Upper lobe of left lung (tissue), 6 donors: ENCODE measurements around the gene MAGI3. TPM values are rescaled to one million over a fixed set of nuclear protein-coding genes. Genes with fewer than 3 reads are reported as not detected.
A peak's percentile ranks its signal among the peaks of the same experiment; 100 is the strongest.
"Not testable (repeated sequence)": the region's sequence is repeated elsewhere in the genome, so short reads cannot be mapped to it uniquely, and the experiment has no call there.

ENCODE experiments used
- ATAC-seq, 2 donors: fragments of 200-7000 bp; cut with Tn5 transposase; one replicate each; pipeline ENCODE4 v1.9.1; 2022; ENCODE audit warnings: mild to moderate bottlenecking in 2 of 2, moderate library complexity in 2 of 2; ENCODE audit not compliant: low FRiP score in 2 of 2
- DNase-seq, 2 donors: peaks; one replicate each; pipeline ENCODE4 v3.0.0-alpha.2; 2019 to 2020
- H3K27ac ChIP-seq, 4 donors: fragments of 200-600 bp; sonication (generic); one replicate each; pipeline ENCODE4 v1.5.1; 2016 to 2019
- H3K27me3 ChIP-seq, 4 donors: fragments of 200-600 bp; sonication (generic); one replicate each; pipeline ENCODE4 v1.5.1; 2017 to 2019
- H3K36me3 ChIP-seq, 4 donors: fragments of 200-600 bp; sonication (generic); one replicate each; pipeline ENCODE4 v1.5.1; 2016 to 2019
- H3K4me1 ChIP-seq, 4 donors: fragments of 200-600 bp; sonication (generic); one replicate each; pipeline ENCODE4 v1.5.1; 2018 to 2019
- H3K4me3 ChIP-seq, 4 donors: fragments of 200-600 bp; sonication (generic); one replicate each; pipeline ENCODE4 v1.5.1; 2017 to 2019; ENCODE audit warnings: mild to moderate bottlenecking in 2 of 4, moderate library complexity in 1 of 4
- H3K9me3 ChIP-seq, 4 donors: fragments of 200-600 bp; sonication (generic); one replicate each; pipeline ENCODE4 v1.5.1; 2018 to 2019
- EP300 ChIP-seq, 4 donors: sonication (generic); formaldehyde crosslinking; IDR thresholded peaks; one replicate each; pipeline ENCODE4 v1.5.1; 2017; ENCODE audit warnings: antibody characterized with exemption in 4 of 4, control low read depth in 2 of 4
- POLR2A ChIP-seq, 4 donors: fragments of 450-650 bp; IDR thresholded peaks; one replicate each; pipeline ENCODE4 v1.5.1; 2016 to 2017; ENCODE audit warnings: antibody characterized with exemption in 4 of 4, mild to moderate bottlenecking in 2 of 4
- POLR2AphosphoS5 ChIP-seq, 2 donors: sonication (generic); formaldehyde crosslinking; IDR thresholded peaks; one replicate each; pipeline ENCODE4 v1.5.1; 2017; ENCODE audit warnings: antibody characterized with exemption in 2 of 2
- WGBS, 2 donors: methylation state at CpG; one replicate each; pipeline ENCODE4 v1.1.5; 2017 to 2018; 5-methylcytosine and 5-hydroxymethylcytosine counted together
- total RNA-seq, 6 donors: library from RNA; depleted of rRNA in 4 of 6; stranded (reverse); fragments of >200 nt in 4 of 6; gene quantifications; one replicate each; pipeline versions ENCODE4 v1.1.0 to v1.2.1, GENCODE V29; 2016 to 2021
- TF ChIP-seq, protein P1 (sequence below), 6 experiments: fragments of 450-650 bp in 4 of 6; fragments of 200-600 bp in 2 of 6; sonication (generic) in 2 of 6; IDR thresholded peaks; one replicate each; pipeline ENCODE4 v1.5.1; 2016 to 2019; ENCODE audit warnings: antibody characterized with exemption in 6 of 6
- donor health status: DM: no; HTN: no; CAD: no; lungs with moderate emphysema.
- donor health status: DM: no; HTN: yes; CAD: no; lungs with severe emphysema.

Gene MAGI3
- total RNA-seq, 6 donors from 2014 or later: 43.3 to 181 (median 89.8) TPM

DNA sequence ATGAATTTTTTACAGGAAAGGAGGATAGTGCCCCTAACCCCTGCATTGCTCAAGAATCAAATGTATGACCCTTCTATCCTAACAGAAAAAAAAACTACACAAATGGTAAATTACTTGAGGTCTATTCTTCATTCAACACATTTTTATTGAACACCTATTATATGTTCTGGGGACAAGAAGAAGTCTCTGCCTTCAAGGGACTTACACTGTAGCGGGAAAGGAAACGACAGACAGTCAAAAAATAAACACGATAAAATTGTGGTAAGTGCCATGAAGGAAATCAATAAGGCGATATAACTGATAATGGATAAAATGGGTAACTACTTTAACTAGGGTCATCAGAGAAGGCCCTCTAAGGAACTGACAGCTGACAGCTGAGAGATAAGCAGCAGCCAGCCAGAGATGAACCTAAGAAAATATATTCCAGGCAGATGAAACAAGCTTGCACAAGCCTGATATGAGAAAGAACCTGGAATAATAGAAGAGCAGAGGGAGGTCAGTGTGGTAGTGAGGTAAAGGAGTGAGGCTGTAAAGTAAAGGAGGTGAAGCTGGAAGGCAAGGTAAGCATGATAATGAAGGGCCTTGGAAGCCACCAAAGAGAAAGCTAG is 302.6 kb downstream of the MAGI3 start:
- Histone ChIP-seq H3K9me3 (peaks cover 3 to 23% (median 14%) of the 10 kb centered on the region in 4 donors), H3K27me3 (no peaks in the 10 kb centered on the region), H3K4me3 (no peak overlapping the region), H3K27ac (no peak overlapping the region), H3K36me3 (peaks cover 0 to 18% (median 1%) of the 10 kb centered on the region in 4 donors), H3K4me1 (no peaks in the 10 kb centered on the region)
- 92 to 97% methylated on average over 4 of the region's 4 CpGs for WGBS, 2 donors
- no peak for ATAC-seq
- DNase-seq: no peak
- TF ChIP-seq POLR2A (IDR thresholded peaks at IDR 0.05) (no peak), EP300 (IDR thresholded peaks at IDR 0.05) (no peak), POLR2AphosphoS5 (IDR thresholded peaks at IDR 0.05) (no peak)
- TF ChIP-seq, protein P1, sequence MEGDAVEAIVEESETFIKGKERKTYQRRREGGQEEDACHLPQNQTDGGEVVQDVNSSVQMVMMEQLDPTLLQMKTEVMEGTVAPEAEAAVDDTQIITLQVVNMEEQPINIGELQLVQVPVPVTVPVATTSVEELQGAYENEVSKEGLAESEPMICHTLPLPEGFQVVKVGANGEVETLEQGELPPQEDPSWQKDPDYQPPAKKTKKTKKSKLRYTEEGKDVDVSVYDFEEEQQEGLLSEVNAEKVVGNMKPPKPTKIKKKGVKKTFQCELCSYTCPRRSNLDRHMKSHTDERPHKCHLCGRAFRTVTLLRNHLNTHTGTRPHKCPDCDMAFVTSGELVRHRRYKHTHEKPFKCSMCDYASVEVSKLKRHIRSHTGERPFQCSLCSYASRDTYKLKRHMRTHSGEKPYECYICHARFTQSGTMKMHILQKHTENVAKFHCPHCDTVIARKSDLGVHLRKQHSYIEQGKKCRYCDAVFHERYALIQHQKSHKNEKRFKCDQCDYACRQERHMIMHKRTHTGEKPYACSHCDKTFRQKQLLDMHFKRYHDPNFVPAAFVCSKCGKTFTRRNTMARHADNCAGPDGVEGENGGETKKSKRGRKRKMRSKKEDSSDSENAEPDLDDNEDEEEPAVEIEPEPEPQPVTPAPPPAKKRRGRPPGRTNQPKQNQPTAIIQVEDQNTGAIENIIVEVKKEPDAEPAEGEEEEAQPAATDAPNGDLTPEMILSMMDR (IDR thresholded peaks at IDR 0.05): no peak

DNA sequence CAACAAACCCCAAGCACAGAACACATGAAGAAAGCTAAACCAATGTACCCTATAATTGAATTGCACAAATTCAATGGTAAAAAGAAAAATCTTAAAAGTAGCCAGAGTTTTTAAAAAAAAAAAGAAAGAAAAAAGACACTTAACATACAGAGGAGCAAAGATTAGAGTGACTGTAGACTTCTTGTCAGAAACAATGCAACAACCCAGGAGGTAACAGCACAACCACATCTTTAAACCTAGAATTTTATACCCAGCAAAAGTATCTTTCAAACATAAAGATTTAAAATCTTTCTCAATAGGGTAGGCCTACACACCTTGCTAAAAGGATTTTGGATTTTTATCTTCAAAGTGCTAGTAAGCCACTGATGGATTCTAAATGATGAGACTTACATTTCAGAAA is 304.6 kb downstream of the MAGI3 start:
- Histone ChIP-seq H3K36me3 (peaks cover 0 to 21% (median 7%) of the 10 kb centered on the region in 4 donors), H3K4me3 (no peak overlapping the region), H3K27ac (no peak overlapping the region), H3K27me3 (no peaks in the 10 kb centered on the region), H3K4me1 (no peaks in the 10 kb centered on the region), H3K9me3 (peaks cover 3 to 23% (median 14%) of the 10 kb centered on the region in 4 donors)
- ATAC-seq: no peak
- DNase-seq: no peak
- TF ChIP-seq, protein P1 (IDR thresholded peaks at IDR 0.05): no peak

DNA sequence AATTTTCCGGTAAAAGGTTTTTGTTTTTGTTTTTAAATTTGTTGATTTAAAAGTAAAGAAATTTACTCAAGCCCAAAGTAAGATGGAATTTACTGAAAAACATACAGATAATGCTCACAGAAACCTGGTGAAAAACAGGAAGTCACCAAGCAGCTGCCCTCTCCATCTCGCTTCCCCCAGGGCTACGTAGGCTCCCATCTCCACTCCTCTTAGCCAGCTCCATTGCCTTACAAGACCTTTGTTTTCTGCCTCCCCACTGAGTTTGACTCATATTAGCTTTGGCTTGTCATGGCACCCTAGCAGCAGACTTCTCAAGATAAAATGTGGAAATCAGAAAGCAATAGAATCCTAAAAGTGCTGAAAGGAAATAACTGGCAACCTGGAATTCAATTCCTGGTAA is 311.1 kb downstream of the MAGI3 start:
- Histone ChIP-seq H3K27me3 (no peaks in the 10 kb centered on the region), H3K36me3 (peaks cover 0 to 39% (median 7%) of the 10 kb centered on the region in 4 donors), H3K4me1 (no peaks in the 10 kb centered on the region), H3K4me3 (no peak overlapping the region), H3K27ac (no peak overlapping the region), H3K9me3 (no peaks in the 10 kb centered on the region)
- no peak for TF ChIP-seq POLR2AphosphoS5 (IDR thresholded peaks at IDR 0.05)
- TF ChIP-seq EP300 (IDR thresholded peaks at IDR 0.05): no peak
- no peak for TF ChIP-seq POLR2A (IDR thresholded peaks at IDR 0.05)
- TF ChIP-seq, protein P1 (IDR thresholded peaks at IDR 0.05): no peak
- 85 to 88% methylated on average over 3 of the region's 3 CpGs for WGBS, 2 donors
- ATAC-seq: no peak
- no peak for DNase-seq

DNA sequence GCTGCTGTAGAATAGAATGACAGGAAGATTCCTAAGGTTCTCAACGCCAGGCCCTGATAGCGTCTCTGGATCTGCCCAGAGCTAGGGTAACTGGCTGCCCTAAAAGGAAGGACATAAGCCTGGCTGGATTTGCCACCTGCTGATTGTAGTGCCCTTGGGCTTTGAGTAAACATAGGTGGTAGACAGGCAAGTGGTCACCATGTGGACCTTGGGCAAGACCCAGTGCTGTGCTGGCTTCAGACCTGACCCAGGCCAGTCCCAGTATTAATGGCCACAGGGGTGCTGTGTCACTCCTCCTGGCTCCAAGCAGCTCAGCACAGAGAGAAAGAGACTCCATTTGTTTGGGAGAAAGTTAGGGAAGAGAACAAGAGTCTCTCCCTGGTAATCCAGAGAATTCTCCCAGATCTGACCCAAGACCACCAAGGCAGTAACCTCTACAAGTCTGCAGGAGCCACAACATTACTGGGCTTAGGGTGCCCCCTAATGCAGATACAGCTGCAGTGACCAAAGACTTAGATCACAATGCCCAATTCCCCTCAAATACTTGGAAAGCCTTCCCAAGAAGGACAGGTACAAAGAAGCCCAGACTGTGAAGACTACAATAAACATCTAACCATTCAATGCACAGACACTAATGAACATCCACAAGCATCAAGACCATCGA is 324.4 kb downstream of the MAGI3 start:
- Histone ChIP-seq H3K27ac (no peak overlapping the region), H3K27me3 (no peaks in the 10 kb centered on the region), H3K4me3 (no peak overlapping the region), H3K9me3 (peaks cover 0 to 6% (median 0%) of the 10 kb centered on the region in 4 donors), H3K4me1 (no peaks in the 10 kb centered on the region), H3K36me3 (peaks cover 0 to 40% (median 34%) of the 10 kb centered on the region in 4 donors)
- ATAC-seq: peak in 1 of 2 donors; percentile 15
- TF ChIP-seq EP300 (IDR thresholded peaks at IDR 0.05) (no peak), POLR2A (IDR thresholded peaks at IDR 0.05) (no peak), POLR2AphosphoS5 (IDR thresholded peaks at IDR 0.05) (no peak)
- TF ChIP-seq, protein P1 (IDR thresholded peaks at IDR 0.05): no peak
- WGBS, 2 donors: 94 to 96% methylated on average over 3 of the region's 3 CpGs
- DNase-seq: no peak

DNA sequence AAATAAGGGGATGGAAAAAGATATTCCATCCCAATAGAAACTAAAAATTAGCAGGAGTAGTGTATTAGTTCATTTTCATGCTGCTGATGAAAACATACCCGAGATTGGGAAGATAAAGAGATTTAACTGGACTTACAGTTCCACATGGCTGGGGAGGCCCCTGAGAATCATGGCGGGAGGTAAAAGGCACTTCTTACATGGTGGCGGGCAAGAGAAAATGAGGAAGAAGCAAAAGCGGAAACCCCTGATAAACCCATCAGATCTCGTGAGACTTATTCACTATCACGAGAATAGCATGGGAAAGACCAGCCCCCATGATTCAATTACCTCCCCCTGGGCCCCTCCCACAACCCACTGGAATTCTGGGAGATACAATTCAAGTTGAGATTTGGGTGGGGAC is 327.2 kb downstream of the MAGI3 start:
- H3K4me1 ChIP-seq, H3K4me3 ChIP-seq, ATAC-seq, H3K27me3 ChIP-seq, DNase-seq, H3K27ac ChIP-seq, H3K9me3 ChIP-seq: not testable (repeated sequence)
- peaks cover 0 to 39% (median 26%) of the 10 kb centered on the region in 4 donors for H3K36me3 ChIP-seq
- 92 to 97% methylated on average over 6 of the region's 6 CpGs for WGBS, 2 donors

DNA sequence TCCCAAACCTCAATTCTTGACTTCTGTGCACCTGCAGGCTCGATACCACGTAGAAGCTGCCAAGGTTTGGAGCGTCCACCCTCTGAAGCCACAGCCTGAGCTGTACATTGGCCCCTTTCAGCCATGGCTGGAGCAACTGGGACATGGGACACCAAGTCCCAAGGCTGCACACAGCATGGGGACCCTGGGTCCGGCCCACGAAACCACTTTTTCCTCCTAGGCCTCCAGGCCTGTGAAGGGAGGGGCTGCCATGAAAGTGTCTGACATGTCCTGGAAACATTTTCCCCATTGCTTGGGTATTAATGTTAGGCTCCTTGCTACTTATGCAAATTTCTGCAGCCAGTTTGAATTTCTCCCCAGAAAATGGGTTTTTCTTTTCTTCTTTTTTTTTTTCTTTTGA is 328.3 kb downstream of the MAGI3 start:
- DNase-seq, H3K9me3 ChIP-seq, ATAC-seq, H3K27me3 ChIP-seq, H3K4me3 ChIP-seq, H3K4me1 ChIP-seq, H3K27ac ChIP-seq: not testable (repeated sequence)
- WGBS, 2 donors: 94 to 99% methylated on average over 3 to 5 of the region's 5 CpGs
- H3K36me3 ChIP-seq: peaks cover 0 to 36% (median 27%) of the 10 kb centered on the region in 4 donors
